Heart left ventricle (tissue), 13 donors: ENCODE measurements around the gene SQOR.

Experiments used
- CTCF ChIP-seq, 12 donors: fragments of 200-600 bp; sonication (generic) in 4 of 12; IDR thresholded peaks; one replicate each; pipeline versions ENCODE4 v1.5.0 to v1.8.0; 2018 to 2022; ENCODE audit warnings: antibody characterized with exemption in 12 of 12, mild to moderate bottlenecking in 5 of 12
- POLR2A ChIP-seq, 2 donors: fragments of 450-650 bp; IDR thresholded peaks; one replicate each; pipeline ENCODE4 v1.6.1; 2017; ENCODE audit warnings: antibody characterized with exemption in 2 of 2, mild to moderate bottlenecking in 2 of 2, moderate library complexity in 2 of 2
- donor health status: ischemic (EF 13 %, LVEDD 7.1; RV severe dilation, severe dysfunction).
- donor health status: DM: no; HTN: yes; CAD: no.
- donor health status: DM: no; HTN: no; CAD: no.
- donor health status: ischemic (EF 25% LVEDD 6.9; RV normal size, moderate dysfunction).
- donor health status: ischemic (EF 25% LVEDD 5.7; RV mildly dilated, moderate dysfunction).
- donor health status: ischemic (EF 35%, LVEDD 5.7; RV mildly dilated, moderate dysfunction).
- donor health status: nonischemic (EF 11% LVEDD 7.7; RV severe dilation, severe dysfunction).
- donor health status: DM: yes; HTN: yes; CAD: no.
- donor health status: PGD.
- donor health status: ischemic (EF 29% LVEDD 5.4; RV normal size, mild dysfunction).
- donor health status: nonischemic (EF 23%, LVEDD 6.1; RV moderate dilation, normal function).

GRCh38 chr15:45589256-45589655, 45.6 kb upstream of the SQOR start:
- TF ChIP-seq CTCF (IDR thresholded peaks at IDR 0.05) (no peak), POLR2A (IDR thresholded peaks at IDR 0.05) (no peak)
